GM12892 (cell line): ENCODE results near the gene DUS1L.
"Not testable (repeated sequence)": the region's sequence is repeated elsewhere in the genome, so short reads cannot be mapped to it uniquely, and the experiment has no call there.

Experiments used
- POLR2A ChIP-seq: IDR thresholded peaks from 2 replicates; pipeline ENCODE4 v1.6.1; 2011; ENCODE audit warnings: low read depth, low read length, control low read depth
- POLR2AphosphoS5 ChIP-seq: IDR thresholded peaks from 2 replicates; pipeline ENCODE4 v1.6.1; 2011; ENCODE audit warnings: low read depth, low read length, control low read depth
- TAF1 ChIP-seq: IDR thresholded peaks from 2 replicates; pipeline ENCODE4 v1.6.1; 2011; ENCODE audit warnings: low read depth, mild to moderate bottlenecking, control low read depth, low read length, borderline replicate concordance

GRCh38 chr17:82038796-82039409, 26.7 kb downstream of the DUS1L start:
- not testable (repeated sequence) for TF ChIP-seq POLR2AphosphoS5, TAF1, POLR2A
